ENCODE measurements around the gene AAR2.

Gene AAR2

DNA sequence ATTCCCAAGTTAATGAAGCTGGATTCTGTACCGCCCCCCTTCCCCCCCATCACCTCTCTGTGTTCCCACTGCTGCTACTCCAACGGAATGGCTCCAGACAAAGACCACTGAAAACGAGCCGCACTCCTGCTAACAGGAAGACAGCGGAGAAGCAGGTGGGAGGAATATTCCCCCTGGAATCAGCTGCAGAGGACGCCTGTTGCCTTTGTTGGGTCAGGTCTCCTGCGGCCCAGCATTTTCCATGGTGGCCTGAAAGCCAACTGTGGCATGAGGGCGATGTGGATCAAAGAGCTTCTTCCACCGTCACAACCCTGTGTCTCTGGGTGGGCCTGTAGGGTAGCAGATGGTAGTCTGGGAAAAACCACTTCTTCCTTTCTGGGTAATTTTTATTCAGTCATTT lies 16.8 kb downstream of the AAR2 start:
- H3K4me3 ChIP-seq: no peak overlapping the region
- no peak overlapping the region for H3K27ac ChIP-seq

DNA sequence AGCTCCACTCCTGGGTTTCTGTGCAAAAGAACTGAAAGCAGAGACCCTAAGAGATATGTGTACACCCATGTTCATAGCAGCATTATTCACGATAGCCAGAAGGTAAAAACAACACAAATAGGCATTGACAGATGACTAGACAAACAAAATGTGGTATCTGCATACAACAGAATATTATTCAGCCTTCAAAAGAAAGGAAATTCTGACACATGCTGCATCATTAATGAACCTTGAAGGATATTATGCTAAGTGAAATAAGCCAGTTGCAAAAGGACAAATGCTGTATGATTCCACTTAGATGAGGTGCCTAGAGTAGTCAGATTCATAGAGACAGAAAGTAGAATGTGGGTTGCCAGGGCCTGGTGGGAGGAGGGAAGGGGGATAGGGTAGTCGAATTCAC lies 17.8 kb downstream of the AAR2 start:
- Histone ChIP-seq H3K27ac (no peak overlapping the region), H3K4me3 (no peak overlapping the region)

DNA sequence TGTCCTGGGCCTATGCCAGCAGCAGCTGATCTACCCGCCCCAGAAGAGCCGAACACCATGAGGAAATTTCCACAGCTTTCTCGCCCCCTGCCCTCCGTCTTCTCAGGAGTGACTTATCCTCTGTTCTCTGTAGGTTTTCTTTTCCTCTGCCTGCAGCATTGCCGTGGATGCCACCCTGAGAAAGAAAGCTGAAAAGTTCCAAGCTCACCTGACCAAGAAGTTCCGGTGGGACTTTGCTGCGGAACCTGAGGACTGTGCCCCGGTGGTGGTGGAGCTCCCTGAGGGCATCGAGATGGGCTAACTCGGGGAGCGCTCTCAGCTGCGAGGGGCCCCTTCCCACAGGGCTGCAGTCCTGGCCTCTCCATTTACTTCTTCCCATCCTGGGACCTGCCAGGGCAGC lies 19.2 kb downstream of the AAR2 start:
- Histone ChIP-seq H3K27ac (no peak overlapping the region), H3K4me3 (no peak overlapping the region)

DNA sequence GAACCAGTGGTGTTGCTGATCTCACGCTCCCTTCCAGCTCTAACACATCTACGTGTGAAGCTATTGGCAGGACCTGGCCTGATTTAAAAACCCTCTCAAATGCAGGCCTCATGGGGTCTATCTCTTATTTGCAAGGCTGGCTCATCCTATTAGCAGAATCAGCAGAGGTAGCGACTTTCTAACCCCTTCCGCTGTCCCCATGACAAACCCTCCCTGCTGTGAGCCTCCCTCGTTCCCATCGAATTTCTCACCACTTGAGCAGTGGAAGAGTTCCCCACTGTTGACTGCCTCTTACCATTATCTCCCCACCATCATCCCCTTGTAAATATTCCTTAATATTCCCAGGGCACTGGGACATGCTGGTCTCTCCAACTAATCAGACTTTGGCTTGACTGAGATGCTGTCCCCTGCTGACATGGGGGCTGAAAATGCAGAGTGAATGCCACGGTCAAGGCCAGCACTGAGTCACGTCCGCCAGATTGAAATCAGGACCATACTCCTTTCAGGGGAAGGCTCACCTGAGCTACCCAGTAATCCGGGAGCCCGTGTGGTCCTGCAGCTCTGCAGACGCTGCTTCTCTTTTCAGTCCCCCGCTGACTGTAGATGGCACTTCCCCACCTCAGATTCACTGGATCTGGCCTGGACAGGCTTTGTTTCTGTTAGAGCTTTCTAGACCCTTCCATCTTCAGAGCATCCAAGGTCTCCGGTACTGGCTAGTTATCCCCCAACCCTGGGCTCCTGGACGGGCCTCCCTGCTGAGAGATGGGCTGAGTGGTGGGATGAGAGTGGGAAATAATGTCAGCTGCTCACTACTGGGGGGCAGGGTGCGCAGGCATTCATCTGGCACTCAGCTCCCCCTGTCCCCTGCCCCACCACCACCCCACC lies 23.1 kb downstream of the AAR2 start:
- no peak overlapping the region for H3K4me3 ChIP-seq

DNA sequence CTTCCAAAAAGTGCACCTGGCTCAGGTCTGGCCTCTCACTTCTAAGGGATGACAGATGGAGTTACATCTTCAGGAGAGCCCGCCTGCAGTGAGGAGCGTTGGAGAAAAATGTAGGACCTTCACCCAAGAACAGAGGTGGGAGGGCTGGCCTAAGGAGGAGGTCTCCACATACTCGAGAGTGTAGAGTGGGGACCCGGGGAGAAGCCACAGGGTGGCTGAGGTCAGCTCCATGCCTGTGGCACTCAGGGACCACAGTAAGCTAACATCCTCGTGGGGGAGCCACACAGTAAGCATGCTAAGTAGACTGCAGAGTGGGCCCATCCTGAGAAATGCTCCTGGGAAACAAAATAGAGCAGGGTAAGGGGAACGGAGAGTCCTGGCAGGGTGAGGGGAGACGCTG lies 24.0 kb downstream of the AAR2 start:
- Histone ChIP-seq H3K4me3 (no peak overlapping the region), H3K27ac (no peak overlapping the region)

More for the DNA sequence above, 23.1 kb downstream of the AAR2 start:
- H3K27ac ChIP-seq: no peak overlapping the region

DNA sequence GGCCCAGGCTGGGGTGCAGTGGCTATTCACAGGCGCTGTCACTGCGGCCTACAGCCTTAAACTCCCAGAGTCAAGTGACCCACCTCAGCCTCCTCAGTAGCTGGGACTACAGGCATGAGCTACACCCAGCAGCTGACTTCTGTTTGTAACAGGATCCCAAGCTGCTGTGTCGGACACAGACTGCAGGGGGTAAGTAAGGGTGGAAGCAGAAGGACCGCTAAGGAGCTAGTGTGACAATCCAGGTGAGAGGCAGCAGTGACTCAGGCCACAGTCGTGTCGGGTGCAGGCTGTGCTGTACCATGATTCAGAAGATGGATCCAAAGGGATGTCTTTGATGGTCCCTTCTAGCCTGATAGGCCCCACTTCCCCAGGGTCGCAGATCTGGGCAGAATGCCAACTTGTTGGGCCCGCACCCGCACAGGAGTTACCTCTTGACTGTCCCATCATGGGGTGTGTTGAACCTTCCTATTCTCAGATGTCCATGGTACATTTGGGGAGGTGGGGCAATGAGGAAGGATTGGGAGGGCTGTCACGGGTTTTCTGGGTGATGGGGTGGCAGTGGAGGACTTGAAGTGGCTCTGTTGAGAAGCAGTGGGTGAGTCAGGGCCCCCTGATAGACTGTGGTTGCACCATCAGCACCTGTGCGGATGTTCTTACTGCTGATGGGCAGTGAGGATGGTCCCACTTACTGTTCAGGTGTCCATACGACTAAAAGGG lies 25.3 kb downstream of the AAR2 start:
- Histone ChIP-seq H3K27ac (no peak overlapping the region), H3K4me3 (no peak overlapping the region)

DNA sequence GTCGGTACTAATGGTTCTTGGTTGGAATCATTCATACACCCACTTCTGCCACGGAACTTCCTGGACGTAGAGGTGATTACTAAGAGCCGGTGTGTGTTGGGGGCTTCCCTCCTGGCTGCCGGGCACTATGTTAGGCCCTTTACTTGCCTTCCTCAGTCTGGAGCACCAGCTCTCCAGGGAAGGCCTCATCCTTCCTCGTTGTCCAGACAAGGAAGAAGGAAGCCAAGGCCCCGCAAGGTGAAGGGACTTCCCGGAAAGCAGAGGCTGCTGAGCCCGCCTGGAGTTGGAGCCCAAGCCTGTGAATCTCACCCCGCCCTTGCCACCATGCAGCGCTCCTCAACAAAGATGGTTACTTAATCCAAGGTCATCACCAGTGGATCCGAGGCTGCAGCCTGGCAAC lies 26.2 kb downstream of the AAR2 start:
- H3K4me3 ChIP-seq: no peak overlapping the region
- H3K27ac ChIP-seq: no peak overlapping the region

DNA sequence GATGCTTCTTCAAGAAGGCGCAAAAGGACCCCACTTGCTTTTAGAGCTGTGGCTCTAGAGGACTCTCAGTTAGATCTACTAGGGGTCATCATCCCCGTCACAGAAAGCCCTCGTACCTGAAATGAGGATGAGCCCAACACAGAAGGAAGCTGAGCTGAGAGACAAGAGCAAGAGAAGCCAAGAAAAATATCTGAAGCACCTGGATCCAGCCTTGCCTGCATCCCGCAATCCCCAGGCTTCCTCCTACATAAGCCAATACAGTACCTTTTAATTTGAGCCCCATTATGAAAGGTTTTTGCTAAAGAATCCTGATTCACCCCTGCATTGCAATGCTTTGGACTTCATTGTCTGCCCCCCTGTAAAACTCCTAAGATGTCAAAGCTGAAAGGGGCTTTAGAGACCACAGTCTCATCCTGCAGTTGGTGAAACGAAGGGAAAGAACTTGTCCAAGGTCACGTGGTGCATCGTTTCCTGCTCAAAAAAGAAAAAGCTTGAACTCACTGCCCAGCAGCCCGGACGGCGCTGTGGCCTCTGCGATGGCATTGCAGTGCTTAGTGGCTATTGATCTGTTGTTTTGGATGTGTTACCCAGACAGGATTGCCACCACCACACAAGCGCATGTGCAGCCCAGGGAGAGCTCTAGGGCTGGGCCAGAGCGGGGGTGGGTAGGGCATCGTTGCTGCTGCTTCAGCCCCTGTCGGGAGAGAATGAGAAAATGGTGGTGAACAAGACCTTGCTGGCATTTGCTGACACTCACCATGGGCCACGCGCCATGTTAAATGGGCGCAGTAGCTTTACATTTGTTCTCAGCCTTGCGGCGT lies 28.4 kb downstream of the AAR2 start:
- Histone ChIP-seq H3K27ac (no peak overlapping the region), H3K4me3 (no peak overlapping the region)

DNA sequence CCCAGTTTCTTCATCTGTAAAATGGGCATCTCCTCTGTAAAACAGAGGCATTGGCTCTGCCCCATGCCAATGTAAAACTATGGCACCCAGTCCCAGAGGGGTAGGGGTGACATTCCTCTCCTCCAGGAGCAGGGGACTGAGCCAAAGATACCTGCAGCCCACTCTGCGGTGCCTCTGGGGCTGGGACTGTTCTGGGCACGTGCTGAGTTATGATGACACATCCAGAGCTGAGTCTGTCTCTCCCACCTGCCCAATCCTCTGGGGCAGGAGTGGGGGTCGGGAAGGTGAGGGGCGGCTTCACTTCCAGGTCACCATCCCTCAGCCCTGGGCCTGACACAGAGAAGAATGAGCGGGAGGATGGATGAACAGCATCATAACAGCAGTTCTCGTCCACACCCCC lies 29.9 kb downstream of the AAR2 start:
- H3K4me3 ChIP-seq: no peak overlapping the region
- H3K27ac ChIP-seq: no peak overlapping the region

DNA sequence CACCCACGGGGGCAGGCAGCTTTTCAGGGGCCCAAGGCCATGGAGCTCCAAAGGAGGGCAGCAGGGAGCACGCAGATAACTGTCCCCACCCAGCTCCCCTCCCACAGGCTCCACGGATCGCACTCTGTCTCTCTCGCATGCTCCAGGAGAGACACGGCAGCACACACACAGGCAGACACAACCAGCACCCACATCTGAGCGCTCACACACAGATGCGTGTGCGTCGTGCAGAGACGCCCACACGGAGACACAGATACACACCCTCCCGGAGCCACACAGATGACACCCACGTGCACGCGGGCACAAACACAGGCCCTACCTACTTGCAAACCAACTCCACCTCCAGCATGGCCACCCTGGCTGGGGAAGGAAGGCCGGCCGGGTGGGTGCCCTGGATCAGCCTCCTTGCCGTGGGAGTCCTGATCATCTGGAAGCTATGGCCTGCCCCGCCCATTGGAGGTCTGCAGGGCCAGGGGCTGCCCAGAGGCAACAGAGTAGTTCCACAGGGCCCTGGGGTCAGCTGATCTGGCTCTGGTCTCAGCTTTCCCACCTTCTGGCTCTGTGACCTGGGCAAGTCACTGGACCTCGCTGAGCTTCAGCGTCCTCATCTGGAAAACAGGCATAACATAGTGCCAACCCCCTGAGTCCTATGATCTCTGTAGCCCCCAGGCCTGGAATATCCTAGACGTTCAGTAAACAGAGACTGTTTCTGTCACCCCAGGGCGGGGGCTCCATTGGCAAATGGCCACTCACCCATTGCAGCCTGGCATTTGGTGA lies 31.5 kb downstream of the AAR2 start:
- no peak overlapping the region for H3K4me3 ChIP-seq
- H3K27ac ChIP-seq: no peak overlapping the region

DNA sequence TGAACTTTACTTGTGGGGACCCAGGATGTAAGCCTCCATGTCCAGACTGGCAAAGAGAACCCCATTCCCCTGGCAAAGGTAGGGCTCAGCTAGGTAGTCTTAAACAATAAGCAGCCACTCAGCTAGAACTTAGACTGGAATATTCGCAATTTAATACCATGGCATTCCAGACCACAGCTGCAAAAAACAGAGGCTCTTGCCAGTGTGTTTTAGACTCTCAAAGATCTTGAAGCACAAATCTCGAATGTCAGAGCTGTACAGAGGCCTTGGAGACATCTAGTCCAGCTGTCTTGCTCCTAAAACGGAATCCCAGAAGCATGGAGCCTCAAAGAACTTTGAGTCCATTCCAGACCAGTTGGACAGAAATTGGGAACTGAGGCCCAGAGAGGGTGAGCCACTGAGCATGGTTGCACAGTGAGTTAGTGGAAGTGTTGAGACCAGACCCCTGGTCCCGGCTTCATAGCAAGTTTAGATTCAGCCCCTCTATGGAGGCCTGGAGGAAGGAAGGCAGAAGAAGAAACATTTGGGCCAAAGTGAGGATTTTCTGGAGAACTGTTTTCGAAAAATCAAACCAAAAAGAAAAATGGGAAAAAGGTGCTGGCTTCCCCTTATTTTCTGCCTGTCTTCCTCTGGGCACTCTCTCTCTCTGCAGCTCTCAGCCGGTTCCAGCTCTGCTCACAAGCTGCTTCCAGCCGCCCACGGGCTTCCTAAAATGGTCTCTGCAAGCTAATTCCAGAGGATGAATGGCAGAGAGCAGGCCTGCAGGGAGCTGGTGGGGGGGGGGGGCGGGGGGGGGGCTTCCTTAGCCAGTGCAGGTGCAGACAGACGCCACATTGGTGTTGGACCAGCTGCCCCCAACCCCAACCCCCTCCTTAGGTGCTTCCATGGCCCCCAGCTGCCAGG lies 32.4 kb downstream of the AAR2 start:
- Histone ChIP-seq H3K4me3 (no peak overlapping the region), H3K27ac (no peak overlapping the region)

DNA sequence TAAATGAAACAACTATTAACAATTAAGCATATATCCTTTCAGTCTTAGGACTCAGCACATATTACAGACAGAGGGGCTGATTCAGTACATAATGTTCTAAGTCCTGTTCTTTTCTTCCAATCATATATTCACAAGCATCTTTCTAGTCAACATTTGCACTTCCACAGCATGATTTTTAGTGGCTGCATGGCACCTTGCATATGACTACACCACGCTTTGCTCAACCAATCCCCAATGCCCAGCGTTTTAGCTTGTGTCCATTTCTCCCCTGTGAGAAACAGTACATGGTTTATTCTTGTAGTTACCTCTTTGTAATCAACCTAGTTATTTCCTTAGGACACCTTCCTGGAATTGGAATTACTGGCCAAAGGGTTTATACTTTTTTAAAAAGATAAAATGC lies 33.2 kb downstream of the AAR2 start:
- Histone ChIP-seq H3K27ac (no peak overlapping the region), H3K4me3 (no peak overlapping the region)

DNA sequence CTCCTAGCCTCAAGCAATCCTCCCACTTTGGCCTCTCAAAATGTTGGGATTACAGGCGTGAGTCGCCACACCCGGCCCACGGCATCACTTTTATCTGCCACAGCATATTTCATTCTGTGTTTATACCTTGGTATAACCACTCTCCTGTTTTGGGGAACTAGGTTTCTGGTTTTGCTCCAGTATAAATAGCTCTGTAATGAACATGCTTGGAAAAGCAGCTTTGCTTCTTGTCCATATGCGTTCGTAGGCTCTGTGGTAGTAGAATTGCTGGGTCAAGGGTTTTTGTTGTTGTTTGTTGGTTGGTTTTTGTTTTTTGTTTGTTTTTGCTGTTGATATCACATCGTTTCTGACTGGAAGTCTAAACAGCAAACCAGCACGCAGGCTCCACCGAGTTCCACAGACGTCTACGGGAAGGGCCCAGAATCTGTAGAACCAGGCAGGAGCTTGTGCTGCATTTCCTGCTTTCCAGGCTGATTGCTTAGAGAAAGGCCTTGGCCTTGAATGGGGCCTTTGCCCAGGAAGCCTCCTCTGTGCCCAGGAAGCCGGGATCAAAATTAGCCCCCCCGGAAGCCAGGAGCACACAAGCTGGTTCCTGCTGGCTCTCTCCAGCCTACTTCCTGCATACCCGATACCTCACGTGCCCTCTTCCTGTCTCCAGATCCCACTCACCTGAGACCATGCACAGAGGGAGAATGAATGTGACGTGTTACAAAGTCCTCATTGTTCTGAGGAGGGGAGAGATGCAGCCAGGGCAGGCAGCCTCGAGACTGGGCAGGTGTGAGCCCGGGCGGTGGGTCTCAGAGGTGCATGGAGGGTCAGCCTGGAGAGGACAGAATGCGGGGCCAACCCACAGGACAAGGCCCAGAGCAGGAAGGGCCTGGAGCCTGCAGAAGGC lies 34.7 kb downstream of the AAR2 start:
- Histone ChIP-seq H3K27ac (no peak overlapping the region), H3K4me3 (no peak overlapping the region)

DNA sequence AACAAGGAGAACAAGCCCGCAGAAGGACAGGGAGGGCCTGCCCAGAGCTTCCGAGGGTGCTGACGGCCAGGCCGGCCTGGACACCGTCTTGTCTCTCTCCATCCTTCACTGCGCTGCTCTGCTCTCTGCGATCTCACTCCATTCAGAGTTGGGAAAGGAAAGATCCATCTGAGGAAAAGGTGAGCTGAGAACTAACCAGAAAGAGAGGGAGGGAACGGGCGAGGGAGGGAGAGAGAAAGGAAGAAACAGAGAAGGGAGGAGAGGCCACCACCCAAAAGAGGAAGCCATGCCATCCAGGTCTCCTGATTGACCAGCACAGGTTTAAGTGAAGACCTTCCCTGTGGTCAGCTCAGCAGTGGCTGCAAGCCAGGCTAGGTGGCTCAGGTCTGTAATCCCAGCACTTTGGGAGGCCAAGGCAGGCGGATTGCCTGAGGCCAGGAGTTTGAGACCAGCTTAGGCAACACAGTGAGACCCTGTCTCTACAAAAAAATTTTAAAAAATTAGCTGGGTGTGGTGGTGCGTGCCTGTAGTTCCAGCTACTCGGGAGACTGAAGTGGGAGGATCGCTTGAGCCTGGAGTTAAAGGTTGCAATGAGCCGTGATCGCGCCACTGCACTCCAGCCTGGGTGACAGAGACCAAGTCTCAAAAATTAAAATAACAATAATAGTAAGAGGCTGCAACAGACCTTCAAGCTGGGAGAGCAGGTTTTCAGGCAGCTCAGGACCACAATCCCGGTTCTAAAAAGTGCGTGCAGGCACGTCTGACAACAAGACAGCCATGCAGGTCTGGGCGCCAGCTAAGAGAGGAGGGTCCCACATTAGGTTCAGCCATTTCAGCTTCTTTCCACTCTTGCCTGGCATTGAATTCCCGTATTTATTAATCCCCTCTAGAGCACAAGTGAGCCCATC lies 35.6 kb downstream of the AAR2 start:
- no peak overlapping the region for H3K27ac ChIP-seq
- H3K4me3 ChIP-seq: no peak overlapping the region

DNA sequence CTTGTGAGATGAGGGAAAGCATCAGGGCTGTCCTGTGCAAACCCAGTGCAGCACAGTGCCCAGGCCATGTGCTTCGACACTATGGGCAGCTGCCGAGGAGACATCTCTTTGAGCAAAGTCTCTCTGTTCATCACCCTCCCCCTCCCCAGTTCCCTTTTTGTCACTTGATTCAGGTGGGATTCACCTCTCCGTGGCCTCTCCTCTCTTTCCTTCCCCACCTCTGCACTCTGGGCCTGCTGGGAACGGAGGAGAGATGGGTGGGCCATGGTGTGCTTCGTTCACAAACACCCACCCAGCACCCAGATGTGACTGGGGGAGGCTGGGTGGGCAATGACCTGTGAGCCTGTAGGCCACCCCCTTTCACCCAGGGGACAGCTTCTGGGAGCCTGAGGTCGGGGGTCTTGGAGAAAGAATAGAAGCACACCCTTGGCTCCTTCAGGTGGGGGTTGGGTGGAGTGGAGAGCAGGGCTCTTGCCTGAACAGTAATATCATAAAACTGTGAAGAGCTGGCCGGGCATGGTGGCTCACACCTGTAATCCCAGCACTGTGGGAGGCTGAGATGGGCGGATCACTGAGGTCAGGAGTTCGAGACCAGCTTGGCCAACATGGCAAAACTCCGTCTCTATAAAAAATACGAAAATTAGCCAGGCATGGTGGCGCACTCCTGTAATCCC lies 36.4 kb downstream of the AAR2 start:
- no peak overlapping the region for H3K27ac ChIP-seq
- H3K4me3 ChIP-seq: no peak overlapping the region

Data from skin epidermis (tissue), 12 donors.